Stimulated activated CD8-positive, alpha-beta memory T cell treated with anti-CD3 and anti-CD28 coated beads, Interleukin-4, amount 100 ng/mL, for 1 hour (primary cell): ENCODE data around the gene DLG2.
"Not testable (repeated sequence)": the region's sequence is repeated elsewhere in the genome, so short reads cannot be mapped to it uniquely, and the experiment has no call there.

ENCODE experiments used
- DNase-seq, 2 donors: peaks; one replicate each; pipeline ENCODE4 v3.0.0-alpha.2; 2020; ENCODE audit warnings: low read depth in 2 of 2, low spot score in 1 of 2

The DLG2 gene

DNA sequence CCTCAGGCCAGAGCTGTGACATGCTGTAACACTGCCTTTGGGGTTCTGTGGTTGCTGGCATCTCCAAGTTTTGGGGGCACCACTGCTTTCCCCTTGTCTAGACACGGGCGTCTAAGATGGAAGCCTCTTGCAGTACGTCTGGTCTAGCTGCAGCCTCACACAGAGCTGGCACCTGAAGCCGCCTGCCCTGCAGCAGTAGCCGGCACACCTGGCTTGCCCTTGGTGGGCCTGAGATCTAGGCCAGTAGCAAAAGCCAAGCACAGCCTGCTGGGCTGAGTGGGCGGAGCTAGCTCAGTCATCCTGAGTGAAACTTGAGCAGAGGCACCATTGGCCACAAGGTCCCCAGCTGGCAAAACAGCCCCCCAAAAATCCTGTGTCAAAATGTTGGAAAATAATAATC, 154.2 kb downstream of the DLG2 start:
- no peak for DNase-seq

DNA sequence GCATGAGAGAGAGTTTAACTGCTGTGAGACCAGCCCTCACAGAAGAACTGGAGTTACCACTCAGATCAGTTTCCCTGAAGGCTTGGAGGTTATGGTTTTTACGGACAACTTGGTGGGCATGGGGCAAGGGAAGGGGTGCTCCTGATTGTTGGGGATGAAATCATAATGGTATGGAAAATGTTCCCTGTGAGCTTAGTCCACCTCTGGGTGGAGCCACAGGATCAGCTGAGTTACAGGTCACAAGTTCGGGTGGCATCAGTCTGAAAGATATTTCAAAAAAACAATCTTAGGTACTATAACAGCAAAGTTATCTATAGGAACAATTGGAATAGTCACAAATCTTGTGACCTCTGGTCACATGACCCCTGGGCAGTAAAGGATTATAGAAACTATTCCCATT, 162.9 kb downstream of the DLG2 start:
- no peak for DNase-seq

DNA sequence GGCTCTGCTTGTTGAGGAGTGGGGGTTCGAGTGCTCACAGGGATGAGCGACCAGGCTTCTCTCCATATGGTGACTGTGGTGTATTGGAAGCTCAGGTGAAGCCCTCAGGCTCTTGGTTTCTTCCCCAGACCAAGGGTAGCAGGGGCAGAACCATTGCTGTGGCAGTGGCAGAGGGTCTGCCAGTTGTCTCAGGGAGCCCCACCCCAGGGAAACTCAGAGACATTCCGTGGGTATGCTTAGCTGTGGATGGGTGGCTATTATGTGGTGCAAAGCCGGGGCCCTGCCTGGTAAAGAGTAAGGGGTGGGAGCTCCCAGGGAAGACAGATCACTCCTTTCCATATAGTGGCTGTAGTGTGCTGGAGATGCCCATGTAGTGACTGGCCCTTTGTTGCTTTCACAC, 167.8 kb downstream of the DLG2 start:
- DNase-seq, result no peak

DNA sequence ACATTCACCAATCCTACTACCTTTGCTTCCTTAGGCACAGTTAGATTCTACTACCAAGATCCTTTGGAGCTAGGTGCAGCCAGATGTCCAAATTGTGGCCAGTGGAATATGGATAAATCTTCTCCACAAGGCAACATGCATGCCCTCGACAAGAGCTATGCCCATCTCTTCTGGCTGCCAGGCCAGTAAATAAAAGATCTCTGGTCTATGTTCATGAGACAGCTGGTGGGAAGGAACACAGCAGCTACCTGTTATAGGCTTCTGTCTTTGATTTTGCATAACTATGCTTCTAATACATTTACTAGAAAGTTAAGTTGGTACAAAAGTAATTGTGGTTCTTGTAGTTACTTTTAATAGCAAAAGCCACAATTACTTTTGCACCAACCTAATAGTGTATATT, 182.7 kb downstream of the DLG2 start:
- no peak for DNase-seq

DNA sequence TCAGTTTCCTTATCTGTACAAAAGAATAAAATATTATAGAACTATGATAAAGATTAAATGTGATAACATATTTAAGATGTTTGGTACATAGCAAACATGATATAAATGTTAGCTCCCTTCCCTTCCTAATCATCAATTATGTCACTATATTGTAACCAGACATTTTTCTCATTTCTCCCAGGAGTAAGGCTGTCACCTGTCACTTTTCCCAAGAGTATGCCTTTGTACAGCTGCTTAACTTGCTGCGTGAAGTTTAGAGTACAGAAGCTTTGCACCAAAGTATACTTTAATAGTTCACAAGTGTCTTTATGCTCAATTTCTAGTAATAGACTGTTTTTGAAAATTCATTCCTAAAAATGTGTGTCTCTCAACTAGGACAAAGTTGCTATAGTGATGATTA, 186.9 kb downstream of the DLG2 start:
- DNase-seq, result no peak

DNA sequence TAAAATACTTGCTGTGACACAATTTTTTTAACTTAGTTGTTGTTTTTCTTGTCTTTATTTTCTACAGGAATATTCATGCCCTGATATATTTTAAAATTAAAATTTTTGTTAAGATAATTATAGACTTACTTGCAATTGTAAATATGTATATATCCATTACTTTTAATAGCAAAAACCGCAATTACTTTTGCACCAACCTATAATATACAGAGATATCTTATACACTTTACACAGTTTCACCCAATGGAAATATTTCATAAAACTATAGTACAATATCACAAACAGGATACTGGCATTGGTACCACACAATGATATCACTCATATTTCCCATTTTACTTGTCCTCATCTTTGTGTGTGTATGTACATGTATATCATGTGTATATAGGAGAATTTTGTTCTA, 188.8 kb downstream of the DLG2 start:
- no peak for DNase-seq

DNA sequence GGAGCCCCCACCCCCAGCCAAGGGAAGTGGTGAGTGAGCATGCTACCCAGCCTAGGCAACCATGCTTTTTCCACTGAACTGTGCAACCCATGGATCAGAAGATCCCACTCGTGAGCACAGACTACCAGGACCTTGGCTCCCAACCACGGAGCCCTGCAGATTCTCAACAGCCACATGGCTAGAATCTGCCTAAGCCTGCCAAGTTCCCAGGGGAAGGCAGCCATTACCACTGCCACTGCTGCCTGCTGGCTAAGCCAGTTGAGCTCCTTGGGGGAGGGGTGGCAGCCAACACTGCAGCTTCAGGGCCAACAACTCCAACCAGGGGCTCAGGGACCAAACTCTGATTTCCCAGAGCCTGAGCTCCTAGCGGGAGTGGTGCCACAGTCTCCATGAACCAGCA, 195.8 kb downstream of the DLG2 start:
- DNase-seq, result no peak

DNA sequence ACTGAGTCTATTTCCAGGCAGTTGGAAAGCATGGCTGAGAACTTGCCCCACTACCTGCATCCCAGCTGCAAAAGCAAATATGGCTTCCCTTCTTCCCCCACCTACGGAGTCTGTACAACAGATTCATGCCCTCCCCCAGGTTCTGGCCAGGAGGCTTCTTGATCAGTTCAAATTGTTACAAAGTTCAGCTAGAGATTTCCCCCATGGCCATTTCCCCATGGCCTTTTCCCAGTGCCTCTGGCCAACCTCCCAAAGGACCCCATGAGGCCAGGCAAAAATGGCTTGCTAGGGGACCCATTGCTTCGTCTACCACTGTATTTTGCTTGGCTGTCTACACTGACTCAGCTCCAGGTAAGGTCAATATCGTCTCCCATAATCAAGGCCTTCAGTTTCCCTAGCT, 203.3 kb downstream of the DLG2 start:
- no peak for DNase-seq

DNA sequence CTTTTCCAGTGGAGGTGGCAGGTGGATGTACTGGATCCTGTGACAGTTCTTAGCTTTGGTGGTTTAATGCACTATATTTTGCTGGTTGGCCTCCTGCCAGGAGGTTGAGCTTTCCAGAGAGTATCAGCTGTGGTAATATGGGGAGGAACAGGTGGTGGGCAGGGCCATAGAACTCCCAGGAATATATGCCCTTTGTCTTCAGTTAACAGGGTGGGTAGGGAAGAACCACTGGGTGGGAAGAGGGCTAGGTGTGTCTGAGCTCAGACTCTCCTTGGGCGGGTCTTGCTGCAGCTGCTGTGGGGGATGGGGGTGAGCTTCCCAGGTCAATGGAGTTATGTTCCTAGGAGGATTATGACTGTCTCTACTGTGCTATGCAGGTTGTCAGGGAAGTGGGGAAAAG, 203.8 kb downstream of the DLG2 start:
- DNase-seq, result no peak

DNA sequence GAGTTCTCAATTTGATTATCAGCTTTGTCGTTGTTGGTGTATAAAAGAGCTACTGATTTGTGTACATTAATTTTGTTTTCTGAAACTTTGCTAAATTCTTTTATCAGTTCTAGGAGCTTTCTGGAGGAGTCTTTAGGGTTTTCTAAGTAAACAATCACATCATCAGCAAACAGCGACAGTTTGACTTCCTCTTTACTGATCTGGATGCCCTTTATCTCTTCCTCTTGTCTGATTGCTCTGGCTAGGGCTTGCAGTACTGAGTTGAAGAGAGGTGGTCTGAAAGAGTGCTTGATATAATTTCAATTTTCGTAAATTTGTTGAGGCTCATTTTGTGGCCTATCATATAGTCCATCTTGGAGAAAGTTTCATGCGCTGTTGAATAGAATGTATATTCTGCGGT, 213.0 kb downstream of the DLG2 start:
- no peak for DNase-seq

DNA sequence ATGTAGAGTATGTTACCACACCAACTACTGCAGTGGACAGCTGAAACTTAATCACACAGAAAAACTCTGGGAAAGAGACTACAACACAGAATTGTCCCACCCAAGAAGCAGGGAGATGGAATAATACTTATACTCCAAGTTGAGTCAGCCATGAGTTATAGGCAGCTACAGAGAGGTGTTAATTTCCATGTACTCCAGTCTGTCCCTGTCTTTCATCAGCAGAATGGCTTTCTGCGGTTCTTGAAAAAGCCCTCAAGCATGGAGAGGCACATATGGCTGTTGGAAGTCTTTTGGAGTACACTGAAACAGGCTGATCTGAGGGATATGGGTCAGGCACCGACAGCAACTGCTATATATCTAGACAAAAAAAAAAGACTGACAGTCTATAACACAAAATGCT, 219.5 kb downstream of the DLG2 start:
- DNase-seq, result no peak

DNA sequence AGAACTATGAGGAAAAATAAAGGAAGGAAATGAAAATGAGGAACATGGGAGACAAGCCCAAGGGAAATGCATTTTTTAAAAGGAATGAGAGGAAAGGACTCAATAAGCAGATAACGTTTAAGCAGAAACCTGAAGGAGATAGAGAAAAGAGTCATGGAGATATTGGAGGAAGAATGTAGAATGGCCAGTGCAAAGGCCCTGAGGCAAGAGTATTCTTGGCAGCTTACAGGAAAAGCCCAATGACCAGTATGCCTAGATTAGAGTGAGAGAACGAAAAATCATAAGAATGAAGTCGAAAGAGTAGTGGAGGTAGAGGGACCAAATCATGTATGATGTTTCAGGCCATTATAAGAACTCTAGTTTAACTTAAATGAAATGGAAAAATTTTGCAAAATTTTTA, 220.3 kb downstream of the DLG2 start:
- no peak for DNase-seq

DNA sequence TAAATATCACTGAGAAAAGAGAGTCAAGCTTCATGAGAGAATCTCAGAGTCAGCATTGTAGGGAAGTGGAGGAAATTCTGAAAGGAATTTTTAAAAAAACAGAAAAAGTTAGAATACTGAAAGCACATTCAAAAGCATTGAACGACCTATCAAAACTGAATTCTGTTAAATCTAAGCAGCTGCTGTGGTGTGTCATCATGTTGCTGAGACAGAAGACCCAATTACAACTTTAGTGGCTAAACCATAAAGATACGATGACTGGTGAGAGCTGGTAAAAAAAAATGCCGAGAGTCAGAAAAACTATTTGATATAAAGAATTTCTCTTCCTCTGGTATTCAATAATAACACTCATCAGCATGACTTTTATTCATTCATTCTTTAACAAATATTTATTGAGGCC, 220.8 kb downstream of the DLG2 start:
- DNase-seq, result no peak

DNA sequence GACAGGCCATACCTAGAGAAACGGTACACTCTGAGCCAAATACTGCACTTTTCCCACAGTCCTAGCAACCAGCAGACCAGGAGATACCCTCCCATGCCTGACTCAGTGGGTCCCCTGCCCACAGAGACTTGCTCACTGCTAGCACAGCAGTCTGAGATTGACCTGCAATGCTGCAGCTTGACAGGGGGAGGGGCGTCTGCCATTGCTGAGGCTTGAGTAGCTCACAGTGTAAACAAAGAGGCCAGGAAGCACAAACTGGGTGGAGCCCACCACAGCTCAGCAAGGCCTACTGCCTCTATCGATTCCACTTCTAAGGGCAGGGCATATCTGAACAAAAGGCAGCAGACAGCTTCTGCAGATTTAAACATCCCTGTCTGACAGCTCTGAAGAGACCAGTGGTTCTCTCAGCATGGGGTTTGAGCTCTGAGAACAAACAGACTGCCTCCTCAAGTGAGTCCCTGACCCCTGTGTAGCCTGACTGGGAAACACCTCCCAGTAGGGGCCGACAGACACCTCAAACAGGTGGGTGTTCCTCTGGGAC, 231.6 kb downstream of the DLG2 start:
- not testable (repeated sequence) for DNase-seq

DNA sequence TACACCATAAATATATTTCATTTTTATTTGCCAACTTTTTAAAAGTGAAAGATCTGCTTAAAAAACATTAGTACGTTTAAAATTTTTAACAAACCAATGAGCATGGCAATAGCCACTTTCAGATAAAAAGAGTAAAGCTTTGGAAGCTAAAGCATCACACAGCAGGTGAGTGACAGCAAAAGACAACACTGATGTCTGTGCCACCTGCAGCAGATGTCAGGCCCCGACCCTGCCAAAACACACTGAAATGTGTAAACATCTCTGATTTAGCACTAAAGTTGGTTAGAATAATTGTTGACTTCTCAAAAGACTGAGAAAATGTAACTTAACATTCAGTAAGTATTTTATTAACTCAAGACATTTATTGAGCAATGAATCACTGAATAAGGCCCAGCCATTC, 232.9 kb downstream of the DLG2 start:
- DNase-seq, result no peak

DNA sequence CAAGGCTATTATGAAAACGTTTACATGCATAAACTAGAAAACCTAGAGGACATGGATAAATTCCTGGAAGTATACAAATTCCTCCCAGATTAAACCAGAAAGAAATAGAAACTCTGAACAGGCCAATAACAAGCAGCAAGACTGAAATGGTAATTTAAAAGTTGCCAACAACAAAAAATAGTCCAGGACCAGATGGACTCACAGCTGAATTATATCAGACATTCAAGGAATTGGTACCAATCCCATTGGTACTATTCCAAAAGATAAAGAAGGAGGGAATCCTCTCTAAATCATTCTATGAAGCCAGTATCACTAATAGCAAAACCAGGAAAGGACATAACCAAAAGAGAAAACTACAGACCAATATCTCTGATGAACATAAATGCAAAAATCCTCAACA, 236.0 kb downstream of the DLG2 start:
- DNase-seq, result no peak

DNA sequence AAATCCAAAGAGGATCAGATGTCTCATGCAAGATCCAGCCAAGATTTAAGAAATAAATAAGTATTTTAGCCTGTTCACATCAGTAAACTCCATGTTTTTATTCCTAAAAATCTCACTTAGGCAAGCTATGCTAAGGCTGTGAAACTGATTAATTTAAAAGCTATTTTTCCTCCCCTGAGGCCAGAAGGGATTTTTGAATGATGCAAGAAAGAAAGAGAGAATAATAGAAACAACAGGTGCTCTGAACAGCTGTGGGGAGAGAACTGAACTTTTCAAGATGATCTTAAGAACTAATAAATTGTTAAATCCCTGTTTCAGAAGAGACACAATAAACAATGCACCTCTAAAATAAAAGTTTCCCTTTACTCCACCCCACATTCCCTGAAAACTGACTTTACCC, 241.6 kb downstream of the DLG2 start:
- no peak for DNase-seq

DNA sequence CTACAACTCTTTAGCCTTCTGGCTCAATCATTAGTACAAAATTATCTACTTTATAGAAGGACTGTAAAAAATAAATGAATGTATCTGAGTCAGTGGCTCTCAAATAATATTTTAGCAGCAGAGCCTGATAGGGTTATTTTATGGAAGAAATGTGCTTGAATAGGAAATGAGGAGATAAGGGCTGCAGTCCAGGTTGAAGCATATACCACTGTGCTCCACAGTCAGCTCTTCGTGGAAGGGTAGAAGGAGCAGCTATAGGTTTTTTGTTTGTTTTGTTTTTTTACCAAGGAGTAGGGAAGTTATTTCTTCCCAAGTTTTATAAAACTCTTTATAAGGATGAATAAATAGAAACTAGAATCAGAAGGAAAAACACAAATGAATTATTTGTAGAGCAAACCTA, 242.0 kb downstream of the DLG2 start:
- no peak for DNase-seq

DNA sequence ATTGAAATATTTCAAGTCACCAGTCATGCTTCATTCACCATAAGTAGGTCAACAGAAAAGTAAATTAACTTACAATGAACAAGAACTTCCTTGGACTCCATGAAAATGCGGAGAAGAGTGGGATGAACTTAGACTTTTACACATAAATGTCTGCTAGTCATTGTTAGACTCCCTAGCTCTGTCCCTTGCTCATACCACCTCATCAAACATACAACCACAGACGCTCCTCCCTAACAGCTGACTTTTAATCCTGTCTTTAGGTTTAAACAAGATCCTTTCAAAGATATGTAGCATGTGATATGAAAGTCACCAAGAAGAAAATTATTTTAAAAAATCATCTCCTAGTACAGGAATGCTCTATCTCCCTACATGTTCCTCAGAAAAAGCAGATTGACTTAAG, 248.1 kb downstream of the DLG2 start:
- no peak for DNase-seq

DNA sequence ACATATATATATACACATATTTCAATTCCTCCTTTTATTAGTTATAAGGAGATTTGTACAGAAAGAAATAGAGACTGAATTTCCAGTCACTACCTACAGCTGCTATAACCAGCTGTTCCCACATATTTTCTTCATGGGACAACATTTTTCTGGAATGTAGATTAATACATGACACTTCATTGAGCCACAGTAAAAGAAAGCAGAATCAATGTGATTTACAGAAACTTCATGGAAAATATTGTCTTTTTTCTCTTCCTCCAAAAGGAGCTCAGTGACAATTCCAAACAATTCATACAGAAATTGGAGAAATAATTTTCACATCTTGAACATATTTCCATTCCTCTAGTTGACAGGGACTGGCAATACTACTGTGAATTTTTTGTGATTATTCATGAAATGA, 249.2 kb downstream of the DLG2 start:
- DNase-seq, result no peak

DNA sequence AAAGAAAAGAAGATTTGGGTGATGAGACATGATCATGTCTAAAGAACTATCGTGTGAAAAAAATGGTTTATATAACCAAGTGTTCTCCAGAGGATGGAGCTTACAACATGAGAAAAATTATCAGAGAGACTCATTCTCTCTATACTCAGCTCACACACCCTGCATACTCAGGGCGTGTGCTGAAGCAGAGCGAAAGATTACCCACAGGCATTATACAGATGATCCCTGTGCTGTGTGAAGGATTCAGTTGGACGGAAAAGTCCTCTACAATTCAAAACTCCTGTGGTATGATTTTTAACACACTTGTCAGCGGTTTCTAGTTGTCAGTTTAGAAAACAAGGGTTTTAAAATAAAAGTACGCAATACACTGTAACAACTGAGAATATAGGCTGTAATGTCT, 267.3 kb downstream of the DLG2 start:
- no peak for DNase-seq

DNA sequence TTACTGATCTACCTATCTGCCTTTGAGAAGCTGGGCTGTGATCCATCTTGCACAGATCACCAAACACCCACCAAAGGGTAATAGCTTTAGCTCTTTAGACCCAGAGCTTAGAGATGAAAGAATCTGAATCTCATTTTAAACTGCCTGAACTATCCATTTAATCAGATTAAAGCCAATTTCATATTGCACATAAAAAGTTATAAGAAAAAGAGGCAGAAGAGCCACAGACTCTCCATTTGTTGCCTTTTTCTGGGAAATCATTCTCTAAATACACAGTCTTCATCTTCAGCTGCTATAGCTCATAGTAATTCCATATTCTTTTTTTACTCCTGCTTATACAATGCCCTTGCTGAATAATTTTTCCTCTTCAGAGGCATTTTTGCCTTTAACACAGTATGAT, 271.2 kb downstream of the DLG2 start:
- DNase-seq, result no peak

DNA sequence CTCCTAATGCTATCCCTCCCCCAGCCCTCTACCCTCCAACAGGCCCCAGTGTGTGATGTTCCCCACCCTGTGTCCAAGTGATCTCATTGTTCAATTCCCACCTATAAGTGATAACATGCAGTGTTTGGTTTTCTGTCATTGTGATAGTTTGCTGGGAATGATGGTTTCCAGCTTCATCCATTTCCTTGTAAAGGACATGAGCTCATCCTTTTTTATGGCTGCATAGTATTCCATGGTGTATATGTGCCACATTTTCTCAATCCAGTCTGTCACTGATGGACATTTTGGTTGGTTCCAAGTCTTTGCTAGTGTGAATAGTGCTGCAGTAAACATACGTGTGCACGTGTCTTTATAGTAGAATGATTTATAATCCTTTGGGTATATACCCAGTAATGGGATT, 277.6 kb downstream of the DLG2 start:
- DNase-seq, result not testable (repeated sequence)

DNA sequence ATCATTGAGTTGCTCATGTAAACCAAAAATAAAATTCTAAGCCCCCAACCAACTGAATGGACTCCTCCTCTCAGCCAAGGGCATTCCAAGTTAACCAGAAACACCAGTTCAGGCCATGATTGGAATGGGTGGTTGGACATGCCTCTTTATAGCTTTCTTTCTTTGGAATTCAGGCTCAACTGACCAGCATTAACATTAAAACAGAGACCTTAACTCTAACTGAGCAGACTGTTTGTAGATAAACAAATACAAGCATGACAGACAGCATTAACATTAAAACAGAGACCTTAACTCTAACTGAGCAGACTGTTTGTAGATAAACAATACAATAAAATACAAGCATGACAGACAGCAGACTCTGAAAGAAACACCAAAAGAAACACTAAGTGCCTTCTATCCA, 278.2 kb downstream of the DLG2 start:
- DNase-seq, result no peak
